D341Med (cell line): ENCODE results near the gene KNDC1.
"Not testable (repeated sequence)": the region's sequence is repeated elsewhere in the genome, so short reads cannot be mapped to it uniquely, and the experiment has no call there.

ENCODE experiments used
- DNase-seq: peaks from one replicate; pipeline ENCODE4 v3.0.0; 2012; ENCODE audit warnings: low spot score

KNDC1 gene

GRCh38 chr10:133221756-133222155, 61.7 kb downstream of the KNDC1 start:
- DNase-seq: not testable (repeated sequence)

- no peak for DNase-seq
Observed at GRCh38 chr10:133224076-133224475, 64.1 kb downstream of the KNDC1 start.

- no peak for DNase-seq
Observed at GRCh38 chr10:133224756-133225372, 64.8 kb downstream of the KNDC1 start.

GRCh38 chr10:133225707-133226191, 65.7 kb downstream of the KNDC1 start:
- DNase-seq: no peak

- no peak for DNase-seq
Observed at GRCh38 chr10:133226251-133226808, 66.3 kb downstream of the KNDC1 start.

GRCh38 chr10:133227256-133227655, 67.2 kb downstream of the KNDC1 start:
- DNase-seq: no peak

- DNase-seq: no peak
Observed at GRCh38 chr10:133229265-133230043, 69.4 kb downstream of the KNDC1 start.

GRCh38 chr10:133230044-133230361, 70.0 kb downstream of the KNDC1 start, which contains the start of gene UTF1:
Gene UTF1, plus strand, starts transcription at chr10:133230217. Its CDS starts 72 bp downstream, at chr10:133230289.
- no peak for DNase-seq

GRCh38 chr10:133230387-133231195, 70.6 kb downstream of the KNDC1 start:
- peak; percentile 53 for DNase-seq

GRCh38 chr10:133231244-133231945, 71.4 kb downstream of the KNDC1 start:
- DNase-seq: no peak

- no peak for DNase-seq
Observed at GRCh38 chr10:133231946-133232574, 72.0 kb downstream of the KNDC1 start.

- DNase-seq: not testable (repeated sequence)
Observed at GRCh38 chr10:133234796-133235195, 74.8 kb downstream of the KNDC1 start.

- DNase-seq: no peak
Observed at GRCh38 chr10:133235265-133235855, 75.3 kb downstream of the KNDC1 start.

- DNase-seq: no peak
Observed at GRCh38 chr10:133235932-133236331, 75.9 kb downstream of the KNDC1 start.

- no peak for DNase-seq
Observed at GRCh38 chr10:133236401-133237240, 76.6 kb downstream of the KNDC1 start.

- no peak for DNase-seq
Observed at GRCh38 chr10:133237241-133237587, 77.2 kb downstream of the KNDC1 start.

GRCh38 chr10:133237588-133238465, 77.8 kb downstream of the KNDC1 start, which contains the start of gene VENTX:
Gene VENTX, plus strand, starts transcription at chr10:133237855. Its CDS starts 60 bp downstream, at chr10:133237915.
- DNase-seq: no peak

GRCh38 chr10:133238466-133238804, 78.4 kb downstream of the KNDC1 start:
- no peak for DNase-seq

- no peak for DNase-seq
Observed at GRCh38 chr10:133239990-133240389, 80.0 kb downstream of the KNDC1 start.
